Mesendoderm (in vitro differentiated cells): ENCODE results near the gene PRKACG.
"Not testable (repeated sequence)": the region's sequence is repeated elsewhere in the genome, so short reads cannot be mapped to it uniquely, and the experiment has no call there.

Experiments used
- DNase-seq: peaks from one replicate; pipeline ENCODE4 v3.0.0; 2013
- H2AK5ac ChIP-seq: 2 replicates; pipeline ENCODE4 v1.6.1; 2013; ENCODE audit warnings: low read length, inconsistent platforms
- H2BK120ac ChIP-seq: 2 replicates; pipeline ENCODE4 v1.6.1; 2013; ENCODE audit warnings: low read depth, mild to moderate bottlenecking, low read length, moderate library complexity, mixed read lengths
- H2BK15ac ChIP-seq: replicated peaks from 2 replicates; pipeline ENCODE4 v1.6.1; 2013; ENCODE audit warnings: low read depth, mild to moderate bottlenecking, moderate library complexity
- H2BK5ac ChIP-seq: 2 replicates; pipeline ENCODE4 v1.6.1; 2013; ENCODE audit warnings: low read length, inconsistent platforms
- H3K18ac ChIP-seq: 2 replicates; pipeline ENCODE4 v1.6.1; 2013; ENCODE audit warnings: mild to moderate bottlenecking, low read length, mixed read lengths
- H3K23ac ChIP-seq: one replicate; pipeline ENCODE4 v1.6.1; 2013; ENCODE audit warnings: low read length
- H3K27ac ChIP-seq: 2 replicates; pipeline ENCODE4 v1.5.1; 2013; ENCODE audit warnings: low read depth, mild to moderate bottlenecking, inconsistent platforms, low read length, moderate library complexity
- H3K27me3 ChIP-seq: 2 replicates; pipeline ENCODE4 v1.6.1; 2013; ENCODE audit warnings: low read length, control low read depth, mild to moderate bottlenecking, inconsistent platforms; ENCODE audit not compliant: insufficient read depth, poor library complexity
- H3K36me3 ChIP-seq: 2 replicates; pipeline ENCODE4 v1.6.1; 2013; ENCODE audit warnings: low read length, inconsistent platforms; ENCODE audit not compliant: control insufficient read depth, insufficient read depth
- H3K4ac ChIP-seq: one replicate; pipeline ENCODE4 v1.6.1; 2013; ENCODE audit warnings: low read depth, mild to moderate bottlenecking, low read length, moderate library complexity
- H3K4me1 ChIP-seq: 2 replicates; pipeline ENCODE4 v1.6.1; 2013; ENCODE audit warnings: low read depth, low read length, inconsistent platforms; ENCODE audit not compliant: control insufficient read depth
- H3K4me2 ChIP-seq: 2 replicates; pipeline ENCODE4 v1.6.1; 2013; ENCODE audit warnings: low read length
- H3K4me3 ChIP-seq: 2 replicates; pipeline ENCODE4 v1.5.1; 2013; ENCODE audit warnings: mild to moderate bottlenecking, low read length
- H3K56ac ChIP-seq: one replicate; pipeline ENCODE4 v1.6.1; 2013; ENCODE audit warnings: low read length
- H3K79me1 ChIP-seq: 2 replicates; pipeline ENCODE4 v1.6.1; 2013; ENCODE audit warnings: low read length, inconsistent platforms
- H3K79me2 ChIP-seq: 2 replicates; pipeline ENCODE4 v1.6.1; 2013; ENCODE audit warnings: mild to moderate bottlenecking, low read length; ENCODE audit not compliant: control insufficient read depth, insufficient read depth
- H3K9ac ChIP-seq: 2 replicates; pipeline ENCODE4 v1.6.1; 2013; ENCODE audit warnings: low read length, inconsistent platforms
- H4K5ac ChIP-seq: one replicate; pipeline ENCODE4 v1.6.1; 2013; ENCODE audit warnings: low read length
- H4K8ac ChIP-seq: one replicate; pipeline ENCODE4 v1.6.1; 2013; ENCODE audit warnings: low read depth, mild to moderate bottlenecking, control low read depth, low read length, moderate library complexity
- WGBS: extraction: QIAGEN DNeasy Blood & Tissue Kit; methylation state at CpG from one replicate; pipeline ENCODE4 v1.1.7; 2013; ENCODE audit warnings: low lambda C conversion rate, missing lambda C conversion rate; ENCODE audit not compliant: insufficient coverage; ENCODE audit errors: extremely low coverage; 5-methylcytosine and 5-hydroxymethylcytosine counted together

The PRKACG gene

DNA sequence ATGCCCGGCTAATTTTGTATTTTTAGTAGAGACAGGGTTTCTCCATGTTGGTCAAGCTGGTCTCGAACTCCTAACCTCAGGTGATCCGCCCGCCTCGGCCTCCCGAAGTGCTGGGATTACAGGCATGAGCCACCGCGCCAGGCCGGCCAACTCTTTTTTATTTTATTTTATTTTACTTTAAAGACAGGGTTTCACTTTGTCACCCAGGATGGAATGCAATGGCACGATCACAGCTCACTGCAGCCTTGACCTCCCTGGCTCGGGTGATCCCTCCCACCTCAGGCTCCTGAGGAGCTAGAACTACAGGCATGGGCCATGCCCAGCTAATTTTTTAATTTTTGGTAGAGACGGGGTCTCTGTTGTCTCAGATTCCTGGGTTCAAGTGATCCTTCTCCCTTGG, 37.0 kb upstream of the PRKACG start:
- H4K8ac ChIP-seq, H3K27me3 ChIP-seq: not testable (repeated sequence)

GRCh38 chr9:69049094-69049493, 35.2 kb upstream of the PRKACG start:
- Histone ChIP-seq H2BK120ac (no peak overlapping the region), H3K27ac (no peak overlapping the region), H4K5ac (no peak overlapping the region), H3K9ac (no peak overlapping the region), H2AK5ac (no peak overlapping the region), H3K27me3 (no peaks in the 10 kb centered on the region), H3K56ac (no peak overlapping the region), H2BK15ac (no peak overlapping the region), H3K79me2 (peaks cover 2% of the 10 kb centered on the region), H3K4me3 (no peak overlapping the region), H3K23ac (no peak overlapping the region), H3K18ac (no peak overlapping the region), H3K79me1 (peaks cover 9% of the 10 kb centered on the region), H4K8ac (no peak overlapping the region), H3K4ac (no peak overlapping the region), H3K36me3 (peaks cover 4% of the 10 kb centered on the region), H3K4me2 (no peak overlapping the region), H3K4me1 (peaks cover 5% of the 10 kb centered on the region), H2BK5ac (no peak overlapping the region)
- no CpG with 5 or more reads among the region's 6 CpGs for WGBS
- DNase-seq: no peak

More for the DNA sequence above, 37.0 kb upstream of the PRKACG start:
- not testable (repeated sequence) for H2AK5ac ChIP-seq, H3K27ac ChIP-seq, H3K4me2 ChIP-seq, H3K79me2 ChIP-seq, H2BK120ac ChIP-seq, H2BK15ac ChIP-seq, H3K18ac ChIP-seq, H3K9ac ChIP-seq, H4K5ac ChIP-seq, DNase-seq, H3K4ac ChIP-seq, H2BK5ac ChIP-seq, H3K56ac ChIP-seq, H3K23ac ChIP-seq, H3K79me1 ChIP-seq, H3K36me3 ChIP-seq, H3K4me3 ChIP-seq, H3K4me1 ChIP-seq
- no CpG with 5 or more reads among the region's 12 CpGs for WGBS

GRCh38 chr9:69047371-69047770, 33.5 kb upstream of the PRKACG start:
- Histone ChIP-seq H3K4ac (no peak overlapping the region), H3K4me1 (peaks cover 7% of the 10 kb centered on the region), H2BK120ac (no peak overlapping the region), H4K5ac (no peak overlapping the region), H3K79me1 (peaks cover 12% of the 10 kb centered on the region), H3K4me2 (no peak overlapping the region), H4K8ac (no peak overlapping the region), H3K18ac (no peak overlapping the region), H2BK15ac (no peak overlapping the region), H3K9ac (no peak overlapping the region), H2BK5ac (no peak overlapping the region), H3K27me3 (no peaks in the 10 kb centered on the region), H3K56ac (no peak overlapping the region), H3K4me3 (no peak overlapping the region), H3K27ac (no peak overlapping the region), H3K79me2 (peaks cover 2% of the 10 kb centered on the region), H3K36me3 (peaks cover 2% of the 10 kb centered on the region), H3K23ac (no peak overlapping the region), H2AK5ac (no peak overlapping the region)
- DNase-seq: no peak
- WGBS: no CpG with 5 or more reads among the region's 4 CpGs

GRCh38 chr9:69046723-69047122, 32.8 kb upstream of the PRKACG start:
- Histone ChIP-seq H3K79me1 (peaks cover 12% of the 10 kb centered on the region), H4K8ac (no peak overlapping the region), H3K4me1 (peaks cover 7% of the 10 kb centered on the region), H2BK15ac (no peak overlapping the region), H3K4me3 (no peak overlapping the region), H2BK120ac (no peak overlapping the region), H3K27ac (no peak overlapping the region), H3K27me3 (no peaks in the 10 kb centered on the region), H3K4me2 (no peak overlapping the region), H3K18ac (no peak overlapping the region), H2BK5ac (no peak overlapping the region), H3K36me3 (peaks cover 2% of the 10 kb centered on the region), H4K5ac (no peak overlapping the region), H3K23ac (no peak overlapping the region), H3K4ac (no peak overlapping the region), H3K79me2 (peaks cover 2% of the 10 kb centered on the region), H3K9ac (no peak overlapping the region), H3K56ac (no peak overlapping the region), H2AK5ac (no peak overlapping the region)
- no peak for DNase-seq
- WGBS: no CpG with 5 or more reads among the region's 4 CpGs

- no peak for DNase-seq
- H3K23ac ChIP-seq: no peak overlapping the region
- peaks cover 7% of the 10 kb centered on the region for H3K4me1 ChIP-seq
- no peak overlapping the region for H3K4me3 ChIP-seq
- H3K79me1 ChIP-seq: peaks cover 19% of the 10 kb centered on the region
- H3K56ac ChIP-seq: no peak overlapping the region
- H2BK5ac ChIP-seq: no peak overlapping the region
- WGBS: no CpG with 5 or more reads among the region's 4 CpGs
- H4K5ac ChIP-seq: no peak overlapping the region
- no peaks in the 10 kb centered on the region for H3K27me3 ChIP-seq
- no peak overlapping the region for H3K4ac ChIP-seq
- peaks cover 2% of the 10 kb centered on the region for H3K36me3 ChIP-seq
- H2BK15ac ChIP-seq: peak overlapping the region; percentile 46
- peaks cover 11% of the 10 kb centered on the region for H3K79me2 ChIP-seq
- H2BK120ac ChIP-seq: no peak overlapping the region
- H3K18ac ChIP-seq: peak overlapping the region; percentile 57
- no peak overlapping the region for H3K4me2 ChIP-seq
- H3K27ac ChIP-seq: peak overlapping the region; percentile 3
- no peak overlapping the region for H3K9ac ChIP-seq
- H4K8ac ChIP-seq: no peak overlapping the region
- no peak overlapping the region for H2AK5ac ChIP-seq
Measured at GRCh38 chr9:69045821-69046220, 31.9 kb upstream of the PRKACG start.
